Right ventricle myocardium superior (tissue), 1 donor: Measurements from ENCODE around the gene SMG1. TPM values are rescaled to one million over a fixed set of nuclear protein-coding genes. Genes with fewer than 3 reads are reported as not detected.
"Not testable (repeated sequence)": the region's sequence is repeated elsewhere in the genome, so short reads cannot be mapped to it uniquely, and the experiment has no call there.

Experiments
- ATAC-seq: fragments of 200-7000 bp; cut with Tn5 transposase; one replicate; pipeline ENCODE4 v1.9.1; 2020; ENCODE audit warnings: mild to moderate bottlenecking; ENCODE audit not compliant: poor library complexity
- DNase-seq: peaks from one replicate; pipeline ENCODE4 v3.0.0-alpha.2; 2020
- intact Hi-C: fragments of 100-400 bp; cut with DNase I; formaldehyde crosslinking; loops from one replicate; pipeline ENCODE4 v1.11.2; 2022
- long read RNA-seq: library from polyadenylated mRNA; unstranded; transcript quantifications from one replicate; pipeline ENCODE4 v2.0.0, GENCODE V29; 2021
- total RNA-seq: library from RNA; stranded (reverse); fragmentation: NEBNext Ultra II Directional; extraction: Animal tissue kit (Norgen Biotek cat#: 25700); gene quantifications from one replicate; pipeline ENCODE4 v1.2.1, GENCODE V29; 2021
- donor health status: DM: no; HTN: yes; CAD: no; lungs with severe emphysema.

The SMG1 gene
- 39.3 TPM for total RNA-seq
- long read RNA-seq, partial matches to known transcripts: 0 of 1 reads
- long read RNA-seq, other reads (novel, unspliced or antisense): 1 of 1 reads

DNA sequence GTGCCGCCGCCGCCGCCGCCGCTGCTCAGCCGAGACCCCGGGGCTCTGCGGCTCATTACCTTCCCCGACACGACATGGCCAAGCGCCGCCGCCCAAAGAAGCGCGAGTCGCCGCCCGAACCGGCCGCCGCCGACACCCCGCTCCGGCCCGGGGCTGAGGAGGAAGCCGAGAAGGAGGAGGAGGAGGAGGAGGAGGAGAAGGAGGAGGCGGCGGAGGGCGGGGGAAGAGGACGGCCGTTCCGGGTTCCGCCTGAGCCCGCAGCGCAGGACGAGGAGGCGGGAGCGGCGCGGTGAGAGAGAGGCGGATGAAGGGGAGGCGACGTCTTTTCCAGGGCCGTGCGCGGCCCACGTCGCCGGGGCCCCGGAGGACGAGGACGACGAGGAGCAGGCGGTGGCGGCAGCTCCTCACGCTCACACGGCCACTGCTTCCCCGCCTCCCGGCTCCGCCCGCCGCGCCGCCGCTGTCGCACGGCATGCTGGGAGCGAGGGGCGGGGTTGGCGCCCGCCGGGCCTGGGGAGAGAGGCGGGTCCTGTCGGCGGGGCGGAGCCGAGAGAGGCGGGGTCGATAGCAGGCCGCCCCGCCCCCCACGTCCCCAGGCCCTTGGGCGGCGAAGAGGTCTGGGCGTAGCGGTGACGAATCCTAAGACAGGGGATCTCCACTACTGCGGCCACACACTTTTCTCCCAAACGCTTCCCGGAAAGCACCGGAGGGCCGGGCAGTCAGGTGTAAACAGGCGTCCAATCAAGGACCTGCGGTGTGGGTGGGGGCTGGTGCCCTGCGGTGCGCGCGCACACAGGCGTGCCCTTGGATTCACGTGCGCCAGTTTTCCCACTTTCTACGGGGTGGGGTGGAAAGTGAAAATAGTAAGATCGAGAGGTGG lies at the start of gene SMG1:
TSS of gene SMG1 (minus strand) at position 423 of the 880 bp plus-strand sequence. CDS start at position 56, 367 bp downstream.
- intact Hi-C loops: not testable (repeated sequence)
- peak; percentile 97 for ATAC-seq
- DNase-seq: peak; percentile 96

DNA sequence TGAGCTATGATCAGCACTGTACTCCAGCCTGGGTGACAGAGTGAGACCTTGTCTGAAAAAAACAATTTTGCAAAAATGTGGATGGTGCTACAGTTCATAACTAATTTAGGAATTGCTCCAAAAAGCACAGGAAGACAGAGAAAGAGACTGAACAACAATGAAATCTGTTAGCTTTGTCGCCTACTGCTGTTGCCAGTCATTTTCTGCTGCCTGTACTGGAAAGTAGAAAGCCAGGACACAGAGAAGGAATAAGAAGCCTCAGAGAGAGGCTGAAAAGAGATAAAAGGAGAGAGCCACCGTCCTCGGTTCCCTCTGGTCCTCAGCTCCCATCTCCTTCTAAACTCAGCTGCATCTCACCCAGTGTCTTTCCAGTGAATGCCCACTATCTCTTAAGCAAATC lies 48.9 kb upstream of the SMG1 start:
- DNase-seq (no peak), ATAC-seq (no peak)
- intact Hi-C loops: loop anchor here (10.0 kb wide), 1 partner anchor 100 kb away; no protein-coding TSS in a partner anchor

DNA sequence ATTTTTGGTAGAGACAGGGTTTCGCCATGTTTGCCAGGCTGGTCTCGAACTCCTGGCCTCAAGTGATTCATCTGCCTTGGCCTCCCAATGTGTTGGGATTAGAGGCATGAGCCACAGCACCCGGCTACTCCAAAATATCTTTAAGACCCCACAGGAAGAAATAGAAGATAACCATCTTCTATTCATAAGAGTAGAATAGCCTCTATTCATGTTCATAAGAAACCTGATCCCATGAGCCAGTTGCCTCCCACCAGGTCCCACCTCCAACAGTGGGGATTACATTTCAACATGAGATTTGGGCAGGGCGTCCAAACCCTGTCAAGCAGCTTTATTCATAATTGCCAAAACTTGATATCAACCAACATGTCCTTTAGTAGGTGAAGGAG lies 43.6 kb upstream of the SMG1 start:
- intact Hi-C loops: loop anchor here (10.0 kb wide), 1 partner anchor 105 kb away; no protein-coding TSS in a partner anchor
- ATAC-seq: no peak
- DNase-seq: no peak

DNA sequence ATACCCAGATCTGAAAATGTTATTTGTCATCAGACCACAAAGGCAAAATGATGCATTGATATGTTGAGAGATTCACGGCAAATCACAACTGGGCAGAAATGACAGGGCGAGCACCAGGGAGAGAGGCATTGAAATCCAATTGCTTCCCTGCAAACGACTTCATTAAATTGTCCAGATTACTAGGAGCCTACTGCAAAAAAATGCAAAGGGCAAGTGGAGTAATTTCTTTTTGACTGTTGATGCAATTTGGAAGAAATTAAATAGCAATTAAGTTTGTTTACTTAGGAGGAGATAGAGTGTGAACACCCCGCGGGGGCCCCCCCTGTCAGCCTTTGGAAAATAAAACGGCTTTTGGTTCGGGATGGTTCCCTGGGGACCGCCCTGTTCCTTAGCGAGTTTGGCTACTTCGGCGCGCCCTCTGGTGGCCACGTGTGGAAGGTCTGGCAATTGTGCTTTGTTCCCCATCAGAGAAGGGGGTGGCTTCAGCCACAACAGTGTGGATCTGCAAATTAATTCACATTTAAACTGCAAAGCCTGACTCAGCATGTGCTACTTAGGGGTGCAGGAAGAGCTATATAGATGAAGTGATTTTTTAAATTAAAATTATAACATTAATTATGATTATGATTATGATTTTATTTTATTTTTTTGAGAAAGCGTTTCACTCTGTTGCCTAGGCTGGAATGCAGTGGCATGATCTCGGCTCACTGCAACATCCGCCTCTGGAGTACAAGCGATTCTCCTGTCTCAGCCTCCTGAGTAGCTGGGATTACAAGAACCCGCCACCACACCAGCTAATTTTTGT lies 43.0 kb upstream of the SMG1 start:
- intact Hi-C loops: no loop called here

GRCh38 chr16:18966791-18967190 lies 40.6 kb upstream of the SMG1 start:
- intact Hi-C loops: no loop called here
- no peak for ATAC-seq
- no peak for DNase-seq

More for the DNA sequence above, 43.0 kb upstream of the SMG1 start:
- ATAC-seq: peak; percentile 98
- DNase-seq: peak; percentile 93

DNA sequence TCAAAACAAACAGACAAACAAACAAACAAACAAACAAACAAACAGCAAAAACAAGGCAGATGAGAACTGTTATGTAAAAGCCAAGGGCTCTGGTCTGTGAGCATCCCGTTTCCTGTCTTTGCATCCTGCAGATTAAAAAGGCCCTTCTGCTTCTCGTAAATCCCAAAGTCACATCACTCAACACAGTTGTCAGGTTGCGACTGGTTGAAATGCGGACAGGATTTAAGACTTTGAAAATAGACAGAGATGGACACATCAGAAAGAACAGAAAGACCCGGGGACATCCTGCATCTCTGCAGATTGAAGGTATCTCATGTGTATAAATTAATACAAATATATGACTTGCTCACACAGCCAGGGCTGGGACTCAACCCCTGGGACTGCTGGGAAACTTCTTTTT lies 39.3 kb upstream of the SMG1 start:
- DNase-seq (no peak), ATAC-seq (no peak)
- intact Hi-C loops: no loop called here

GRCh38 chr16:18959031-18959505 lies 32.9 kb upstream of the SMG1 start:
- DNase-seq (no peak), ATAC-seq (peak; percentile 64)
- intact Hi-C loops: no loop called here

DNA sequence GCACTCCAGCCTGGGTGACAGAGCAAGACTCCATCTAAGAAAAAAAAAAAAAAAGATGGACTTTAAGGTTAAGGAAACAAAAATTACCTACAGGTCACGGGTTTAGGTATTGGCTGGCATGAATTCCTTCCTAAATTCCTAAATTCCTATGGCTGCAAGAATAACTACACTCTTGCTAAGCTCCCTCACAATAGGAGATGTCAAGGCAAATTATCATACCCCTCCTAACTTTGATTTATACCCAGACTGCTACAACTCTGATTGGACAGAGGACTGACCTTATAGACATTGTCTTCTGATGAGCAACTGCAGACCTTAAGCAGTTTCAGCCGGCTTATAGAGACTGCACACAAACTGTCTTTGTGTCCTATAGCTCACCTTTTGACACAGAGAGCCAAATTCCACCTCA lies 32.4 kb upstream of the SMG1 start:
- intact Hi-C loops: no loop called here
- ATAC-seq: no peak
- DNase-seq: no peak

DNA sequence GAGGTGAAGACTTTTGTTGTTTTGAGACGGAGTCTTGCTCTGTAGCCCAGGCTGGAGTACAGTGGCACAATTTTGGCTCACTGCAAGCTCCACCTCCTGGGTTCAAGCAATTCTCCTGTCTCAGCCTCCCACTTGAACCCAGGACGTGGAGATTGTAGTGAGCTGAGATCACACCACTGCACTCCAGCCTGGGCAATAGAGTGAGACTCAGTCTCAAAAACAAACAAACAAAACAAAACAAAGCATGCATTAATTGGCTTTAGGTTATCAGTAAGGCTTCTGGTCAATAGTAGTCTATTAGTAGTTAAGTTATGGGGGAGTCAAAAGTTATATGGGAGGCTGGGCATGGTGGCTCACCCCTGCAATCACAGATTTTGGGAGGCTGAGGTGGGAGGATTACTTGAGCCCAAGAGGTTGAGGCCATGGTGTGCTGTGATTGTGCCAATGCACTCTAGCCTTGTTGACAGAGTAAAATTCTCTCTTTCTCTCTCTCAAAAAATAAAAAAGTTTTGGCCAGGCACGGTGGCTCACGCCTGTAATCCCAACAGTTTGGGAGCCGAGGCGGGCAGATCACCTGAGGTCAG lies 30.5 kb upstream of the SMG1 start:
- intact Hi-C loops, ATAC-seq, DNase-seq: not testable (repeated sequence)

DNA sequence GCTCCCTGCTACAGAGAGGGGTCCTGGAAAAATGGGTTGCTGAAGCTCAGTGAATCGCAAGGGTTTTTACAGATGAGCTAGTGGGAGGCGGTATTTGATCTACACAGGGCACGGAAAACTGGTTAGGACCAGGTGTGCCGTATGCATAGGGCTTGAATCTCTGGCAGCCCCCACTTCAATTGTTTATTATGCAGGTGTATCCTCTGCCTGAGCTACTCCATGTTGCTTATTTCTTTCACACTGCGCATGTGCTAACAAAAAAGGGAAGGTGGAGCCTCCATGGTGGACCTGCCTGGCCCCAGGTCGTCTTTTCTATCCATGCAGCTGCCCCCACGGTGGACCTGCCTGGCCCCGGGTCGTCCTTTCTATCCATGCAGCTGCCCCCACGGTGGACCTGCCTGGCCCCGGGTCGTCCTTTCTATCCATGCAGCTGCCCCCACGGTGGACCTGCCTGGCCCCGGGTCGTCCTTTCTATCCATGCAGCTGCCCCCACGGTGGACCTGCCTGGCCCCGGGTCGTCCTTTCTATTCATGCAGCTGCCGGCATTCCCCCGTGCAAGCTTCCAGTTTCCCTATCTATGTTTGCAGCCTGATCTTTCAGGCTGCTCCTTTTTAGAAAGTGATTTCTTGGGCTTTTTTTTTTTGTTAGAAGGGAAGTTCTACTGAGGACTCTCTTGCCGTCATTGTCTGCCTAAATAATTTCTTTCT lies 29.8 kb upstream of the SMG1 start:
- DNase-seq, intact Hi-C loops, ATAC-seq: not testable (repeated sequence)

- ATAC-seq (no peak), DNase-seq (no peak)
- intact Hi-C loops: no loop called here
Measured at GRCh38 chr16:18953547-18953946, 27.3 kb upstream of the SMG1 start.

GRCh38 chr16:18950469-18951185 lies 24.4 kb upstream of the SMG1 start:
- DNase-seq (no peak), ATAC-seq (no peak)
- intact Hi-C loops: no loop called here

GRCh38 chr16:18948372-18949020 lies 22.3 kb upstream of the SMG1 start:
- intact Hi-C loops: no loop called here
- DNase-seq (no peak), ATAC-seq (no peak)

DNA sequence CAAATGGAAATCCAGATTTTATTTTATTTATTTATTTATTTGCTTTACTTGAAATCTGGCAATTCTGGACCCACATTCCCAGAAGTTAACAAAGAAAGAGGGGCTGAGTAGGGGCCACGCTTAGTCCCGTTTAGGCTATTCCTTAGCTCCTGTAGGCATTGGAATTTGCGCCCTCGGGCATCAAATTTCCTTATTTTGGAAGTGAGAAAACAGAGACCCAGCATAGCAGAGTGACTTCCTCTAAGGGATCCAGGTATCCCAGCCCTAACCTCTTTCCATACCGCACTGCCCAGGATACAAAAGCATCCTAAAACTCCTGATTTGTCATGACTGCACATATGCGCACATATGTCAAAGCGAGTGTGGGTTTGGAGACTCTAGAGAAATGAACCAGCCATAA lies 19.0 kb upstream of the SMG1 start:
- intact Hi-C loops: no loop called here
- no peak for DNase-seq
- ATAC-seq: no peak

GRCh38 chr16:18943414-18943813 lies 17.2 kb upstream of the SMG1 start:
- DNase-seq (no peak), ATAC-seq (no peak)
- intact Hi-C loops: no loop called here

DNA sequence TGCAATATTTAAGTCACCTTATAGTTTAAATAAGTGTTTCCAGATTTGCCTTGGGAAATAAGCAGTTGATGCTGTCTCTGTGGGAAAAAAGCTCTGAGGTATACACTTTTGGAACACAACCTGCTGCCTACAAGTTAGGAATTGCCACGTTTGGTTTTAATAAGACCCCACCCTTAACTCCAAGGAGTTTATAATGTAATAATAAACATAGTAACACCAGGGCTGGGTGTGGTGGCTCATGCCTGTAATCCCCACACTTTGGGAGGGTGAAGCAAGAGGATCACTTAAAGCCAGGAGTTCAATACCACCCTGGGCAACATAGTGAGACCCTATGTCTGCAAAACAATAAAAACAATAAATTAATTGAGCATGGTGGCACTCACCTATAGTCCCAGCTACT lies 15.9 kb upstream of the SMG1 start:
- ATAC-seq (no peak), DNase-seq (no peak)
- intact Hi-C loops: no loop called here

DNA sequence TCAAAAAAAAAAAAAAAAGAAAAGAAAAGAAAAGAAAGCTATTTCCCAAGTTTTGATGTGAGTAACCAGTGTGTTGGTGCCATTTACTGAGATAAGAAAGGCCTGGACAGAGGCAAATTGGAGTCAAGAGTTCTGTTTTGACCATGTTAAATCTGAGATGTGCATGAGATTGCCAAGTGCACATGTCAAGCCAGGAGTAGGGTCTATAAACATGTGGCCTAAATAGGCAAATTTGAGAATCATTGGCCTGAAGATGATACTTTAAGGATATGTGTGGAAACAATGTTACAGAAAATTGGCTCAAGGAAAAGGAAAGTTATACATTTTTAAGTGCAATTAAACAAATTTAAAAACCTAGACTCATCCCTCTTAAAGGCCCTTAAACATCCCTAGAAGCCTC lies 15.3 kb upstream of the SMG1 start:
- no peak for ATAC-seq
- intact Hi-C loops: no loop called here
- no peak for DNase-seq
